D721Med (cell line): ENCODE data around the gene ST8SIA3.
A peak's percentile ranks its signal among the peaks of the same experiment; 100 is the strongest.
"Not testable (repeated sequence)": the region's sequence is repeated elsewhere in the genome, so short reads cannot be mapped to it uniquely, and the experiment has no call there.

Experiments
- DNase-seq: peaks from one replicate; pipeline ENCODE4 v3.0.0; 2011; ENCODE audit warnings: low spot score; ENCODE audit not compliant: insufficient read length
- FAIRE-seq: peaks from 2 replicates; lab custom pipeline; 2011; peaks lifted over from hg19 to GRCh38; lab: Jason Lieb, UNC
- CTCF ChIP-seq: IDR thresholded peaks from 2 replicates; pipeline ENCODE4 v1.5.1; 2012; ENCODE audit warnings: mild to moderate bottlenecking, control low read depth; ENCODE audit not compliant: insufficient read depth; ENCODE audit errors: missing control alignments

The ST8SIA3 gene

GRCh38 chr18:57390044-57390443 is 37.7 kb downstream of the ST8SIA3 start:
- no peak for TF ChIP-seq CTCF
- DNase-seq (no peak), FAIRE-seq (peak; percentile 11)

GRCh38 chr18:57394749-57395148 is 42.4 kb downstream of the ST8SIA3 start:
- not testable (repeated sequence) for FAIRE-seq, DNase-seq

GRCh38 chr18:57396831-57397230 is 44.5 kb downstream of the ST8SIA3 start:
- not testable (repeated sequence) for DNase-seq

GRCh38 chr18:57397440-57398132 is 45.2 kb downstream of the ST8SIA3 start:
- no peak for DNase-seq
- no peak for TF ChIP-seq CTCF
- peak; percentile 90 for FAIRE-seq

More at GRCh38 chr18:57396831-57397230, 44.5 kb downstream of the ST8SIA3 start:
- peak; percentile 53 for FAIRE-seq

GRCh38 chr18:57404345-57404744 is 52.0 kb downstream of the ST8SIA3 start:
- no peak for TF ChIP-seq CTCF
- DNase-seq (no peak), FAIRE-seq (no peak)

- DNase-seq: no peak
- TF ChIP-seq CTCF: no peak
- peak; percentile 97 for FAIRE-seq
Observed at GRCh38 chr18:57409650-57410049, 57.3 kb downstream of the ST8SIA3 start.

- TF ChIP-seq CTCF: no peak
- FAIRE-seq: peak; percentile 93
- no peak for DNase-seq
Observed at GRCh38 chr18:57410749-57411148, 58.4 kb downstream of the ST8SIA3 start.

- TF ChIP-seq CTCF: no peak
- no peak for DNase-seq
- no peak for FAIRE-seq
Observed at GRCh38 chr18:57416542-57416941, 64.2 kb downstream of the ST8SIA3 start.
